SK-N-MC (cell line): ENCODE results near the gene PICK1.

Experiments used
- EZH2 ChIP-seq: fragments of 200-600 bp; sonication (generic); IDR thresholded peaks from one replicate; pipeline ENCODE4 v1.6.1; 2017; ENCODE audit warnings: antibody characterized with exemption
- FOXP2 ChIP-seq: optimal IDR thresholded peaks from 2 replicates; pipeline ENCODE3; 2011; ENCODE audit warnings: mild to moderate bottlenecking, moderate library complexity; ENCODE audit not compliant: insufficient read depth; ENCODE audit errors: extremely low read length, control extremely low read depth
- POLR2AphosphoS5 ChIP-seq: IDR thresholded peaks from 2 replicates; pipeline ENCODE4 v1.6.1; 2012; ENCODE audit warnings: mild to moderate bottlenecking, low read depth, low read length, borderline replicate concordance

DNA sequence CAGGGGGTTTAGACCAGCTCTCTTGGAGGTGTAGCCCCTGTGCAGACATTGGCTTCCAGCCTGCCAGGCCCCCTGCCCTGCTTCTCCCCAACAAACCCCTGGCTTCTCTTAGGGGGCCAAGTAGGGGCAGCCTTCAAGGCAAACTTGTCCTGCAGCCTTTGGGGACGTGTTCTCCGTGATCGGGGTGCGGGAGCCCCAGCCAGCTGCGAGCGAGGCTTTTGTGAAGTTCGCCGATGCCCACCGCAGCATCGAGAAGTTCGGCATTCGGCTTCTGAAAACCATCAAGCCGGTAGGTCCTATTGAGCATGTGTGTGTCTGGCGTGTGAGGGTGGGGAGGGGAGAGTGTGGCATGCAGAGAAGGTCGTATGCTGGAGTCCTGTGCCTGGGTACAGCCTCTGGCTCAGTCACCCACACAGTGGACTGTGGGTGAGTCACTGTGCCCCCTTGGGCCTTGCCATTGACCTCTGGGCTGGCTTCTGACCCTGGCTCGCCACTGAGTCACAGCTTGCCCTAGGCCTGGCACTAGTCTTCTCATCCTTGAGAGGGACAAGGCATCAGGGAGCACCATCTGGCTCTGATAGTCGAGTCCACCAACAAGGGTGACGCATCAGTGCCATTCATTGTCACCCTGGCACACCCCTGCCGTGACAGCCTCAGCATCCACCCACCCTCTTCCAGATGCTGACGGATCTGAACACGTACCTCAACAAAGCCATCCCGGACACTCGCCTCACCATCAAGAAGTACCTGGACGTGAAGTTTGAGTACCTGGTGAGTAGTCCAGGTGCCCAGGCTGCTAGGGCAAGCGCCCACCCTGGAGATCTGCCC lies 15.3 kb downstream of the PICK1 start:
- no peak for TF ChIP-seq EZH2
- no peak for TF ChIP-seq POLR2AphosphoS5
- no peak for TF ChIP-seq FOXP2
